GM18858 (cell line): ENCODE measurements around the gene PNLIPRP1.

Experiments used
- ATAC-seq: cut with Tn5 transposase; IDR thresholded peaks from one replicate; pipeline ENCODE4 v1.9.1; 2021; ENCODE audit not compliant: unreplicated experiment

Gene PNLIPRP1

GRCh38 chr10:116590590-116591444 lies at the start of gene PNLIPRP1:
PNLIPRP1 (plus strand) TSS chr10:116590959; CDS start chr10:116591130, 171 bp downstream.
- no peak for ATAC-seq

- no peak for ATAC-seq
Measured at GRCh38 chr10:116542007-116542677, 48.6 kb upstream of the PNLIPRP1 start.

- ATAC-seq: no peak
Measured at GRCh38 chr10:116545122-116545521, 45.6 kb upstream of the PNLIPRP1 start.

- no peak for ATAC-seq
Measured at GRCh38 chr10:116545756-116546155, 45.0 kb upstream of the PNLIPRP1 start, which contains the start of gene PNLIP. PNLIP (plus strand) TSS chr10:116545931; CDS start chr10:116546093, 162 bp downstream.

- no peak for ATAC-seq
Measured at GRCh38 chr10:116548301-116548700, 42.5 kb upstream of the PNLIPRP1 start.

- ATAC-seq: no peak
Measured at GRCh38 chr10:116553378-116553980, 37.3 kb upstream of the PNLIPRP1 start.

- no peak for ATAC-seq
Measured at GRCh38 chr10:116554628-116555027, 36.1 kb upstream of the PNLIPRP1 start.

GRCh38 chr10:116555880-116556279 lies 34.9 kb upstream of the PNLIPRP1 start:
- no peak for ATAC-seq

GRCh38 chr10:116557305-116557880 lies 33.4 kb upstream of the PNLIPRP1 start:
- ATAC-seq: no peak

GRCh38 chr10:116565534-116565933 lies 25.2 kb upstream of the PNLIPRP1 start:
- no peak for ATAC-seq

- no peak for ATAC-seq
Measured at GRCh38 chr10:116566932-116567331, 23.8 kb upstream of the PNLIPRP1 start.

GRCh38 chr10:116567335-116567734 lies 23.4 kb upstream of the PNLIPRP1 start:
- no peak for ATAC-seq

GRCh38 chr10:116574797-116575196 lies 16.0 kb upstream of the PNLIPRP1 start:
- no peak for ATAC-seq

GRCh38 chr10:116587878-116588591 lies 2.7 kb upstream of the PNLIPRP1 start:
- no peak for ATAC-seq

GRCh38 chr10:116588995-116589394 lies 1.8 kb upstream of the PNLIPRP1 start:
- no peak for ATAC-seq

GRCh38 chr10:116589926-116590325 lies 833 bp upstream of the PNLIPRP1 start:
- ATAC-seq: no peak

GRCh38 chr10:116593139-116593740 lies 2.5 kb downstream of the PNLIPRP1 start:
- ATAC-seq: no peak

GRCh38 chr10:116594525-116595035 lies 3.8 kb downstream of the PNLIPRP1 start:
- ATAC-seq: no peak

GRCh38 chr10:116596062-116596461 lies 5.3 kb downstream of the PNLIPRP1 start:
- no peak for ATAC-seq

GRCh38 chr10:116597543-116597942 lies 6.8 kb downstream of the PNLIPRP1 start:
- no peak for ATAC-seq
